Ovary (tissue), 3 donors: ENCODE data around the gene UNC5B.

Source experiments
- CTCF ChIP-seq, 3 donors: fragments of 450-650 bp in 2 of 3; fragments of 200-600 bp in 1 of 3; IDR thresholded peaks; one replicate each; pipeline versions ENCODE4 v1.5.1 to v1.8.0; 2016 to 2022; ENCODE audit warnings: antibody characterized with exemption in 3 of 3, mild to moderate bottlenecking in 1 of 3
- POLR2A ChIP-seq: fragments of 450-650 bp; IDR thresholded peaks from one replicate; pipeline ENCODE4 v1.6.1; 2017; ENCODE audit warnings: antibody characterized with exemption, mild to moderate bottlenecking, moderate library complexity
- donor health status: DM: no; HTN: no; CAD: no.

GRCh38 chr10:71317739-71318138, 105.4 kb downstream of the UNC5B start:
- TF ChIP-seq CTCF (IDR thresholded peaks at IDR 0.05), result no peak
- no peak for TF ChIP-seq POLR2A
